ENCODE results near the gene FAM149B1. TPM values are rescaled to one million over a fixed set of nuclear protein-coding genes. Genes with fewer than 3 reads are reported as not detected.
"Not testable (repeated sequence)": the region's sequence is repeated elsewhere in the genome, so short reads cannot be mapped to it uniquely, and the experiment has no call there.

Gene FAM149B1
- total RNA-seq, 1 donor from 2014 or later: 35.9 TPM

DNA sequence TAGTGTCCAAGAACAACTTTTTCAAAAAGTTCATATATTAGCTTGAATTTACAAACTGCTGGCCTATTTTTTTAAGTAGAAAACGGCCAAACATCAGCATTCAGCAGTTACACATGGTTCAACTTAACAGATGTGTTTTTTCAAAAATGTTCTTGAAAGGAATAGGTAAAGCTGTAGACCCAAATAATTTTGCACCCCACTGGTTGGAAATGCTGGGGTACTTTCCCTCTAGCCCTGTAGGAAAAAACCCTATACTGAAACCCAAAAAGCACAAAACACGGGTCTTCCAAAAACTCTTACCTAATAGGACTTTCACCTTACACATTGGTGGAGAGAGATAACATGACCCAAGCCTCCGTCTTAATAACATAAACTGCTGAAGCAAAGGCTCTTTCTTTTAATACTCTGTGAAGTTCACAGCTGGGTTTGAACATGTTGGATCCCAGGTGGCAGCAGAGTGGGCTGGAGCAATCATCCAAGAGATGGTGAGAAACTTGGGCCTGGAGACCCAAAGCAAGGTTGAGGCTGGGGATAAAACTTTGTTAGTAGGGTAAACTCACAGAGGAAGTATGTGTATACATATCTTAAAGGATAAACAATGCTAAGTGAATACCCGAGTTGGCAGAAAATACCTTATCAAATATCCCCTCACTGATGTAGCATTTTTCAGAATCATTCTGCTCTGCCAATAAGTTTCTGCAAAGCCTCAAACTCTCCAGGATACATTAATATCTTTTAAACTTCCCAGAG is 79.8 kb downstream of the FAM149B1 start:
- no peak for TF ChIP-seq CTCF (IDR thresholded peaks at IDR 0.05; ENCODE audit: unreplicated experiment)
- no peaks in the 10 kb centered on the region for H3K27me3 Mint-ChIP-seq
- peaks cover 21% of the 10 kb centered on the region for H3K36me3 Mint-ChIP-seq (ENCODE audit: insufficient read depth)
- peak overlapping the region; percentile 99 for H3K27ac Mint-ChIP-seq
- no peak for DNase-seq (ENCODE audit: low spot score, unreplicated experiment)
- H3K9me3 Mint-ChIP-seq (ENCODE audit: low read depth): no peaks in the 10 kb centered on the region
- H3K4me1 Mint-ChIP-seq (ENCODE audit: low read depth): peaks cover 32% of the 10 kb centered on the region
- peak overlapping the region; percentile 99 for H3K4me3 Mint-ChIP-seq (ENCODE audit: low read depth)

DNA sequence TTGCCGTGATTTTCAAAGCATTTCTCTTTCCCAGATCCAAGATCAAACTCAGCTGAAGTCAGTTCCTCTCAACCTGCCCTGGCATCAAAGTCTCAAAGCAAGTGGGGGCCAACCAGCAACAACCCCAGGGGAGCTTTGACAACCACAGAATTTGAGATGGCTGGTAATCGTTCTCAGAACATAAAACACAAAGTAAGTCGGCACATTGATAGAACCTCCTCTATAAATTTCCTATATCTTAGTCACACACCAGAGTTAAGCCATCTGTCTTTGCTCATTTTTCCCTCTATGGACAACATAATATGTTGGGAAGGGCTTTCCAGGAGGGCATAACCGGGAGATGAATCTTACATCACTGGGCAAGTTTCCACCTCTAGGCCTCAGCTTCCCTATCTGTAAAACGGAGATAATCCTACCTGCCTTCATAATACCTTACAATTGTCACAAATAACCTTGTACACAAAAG is 80.4 kb downstream of the FAM149B1 start:
- no peaks in the 10 kb centered on the region for H3K9me3 Mint-ChIP-seq (ENCODE audit: low read depth)
- no peaks in the 10 kb centered on the region for H3K27me3 Mint-ChIP-seq
- DNase-seq (ENCODE audit: low spot score, unreplicated experiment): no peak
- H3K27ac Mint-ChIP-seq: peak overlapping the region; percentile 99
- no peak for TF ChIP-seq CTCF (IDR thresholded peaks at IDR 0.05; ENCODE audit: unreplicated experiment)
- H3K4me1 Mint-ChIP-seq (ENCODE audit: low read depth): peaks cover 36% of the 10 kb centered on the region
- H3K4me3 Mint-ChIP-seq (ENCODE audit: low read depth): peak overlapping the region; percentile 58
- H3K36me3 Mint-ChIP-seq (ENCODE audit: insufficient read depth): peaks cover 19% of the 10 kb centered on the region

- Mint-ChIP-seq H3K4me1 (ENCODE audit: low read depth) (peaks cover 21% of the 10 kb centered on the region), H3K27me3 (no peaks in the 10 kb centered on the region), H3K27ac (peak overlapping the region; percentile 99), H3K4me3 (ENCODE audit: low read depth) (peak overlapping the region; percentile 93), H3K36me3 (ENCODE audit: insufficient read depth) (peaks cover 5% of the 10 kb centered on the region), H3K9me3 (ENCODE audit: low read depth) (no peaks in the 10 kb centered on the region)
- DNase-seq (ENCODE audit: low spot score, unreplicated experiment): no peak
- no peak for TF ChIP-seq CTCF (IDR thresholded peaks at IDR 0.05; ENCODE audit: unreplicated experiment)
These were observed 83.9 kb downstream of the FAM149B1 start for GRCh38 chr10:73251683-73252444.

GRCh38 chr10:73252445-73253224 is 84.7 kb downstream of the FAM149B1 start, which contains the start of gene MRPS16:
TSS of gene MRPS16 (minus strand) at chr10:73252644. CDS start at chr10:73252482, 162 bp downstream.
- TF ChIP-seq CTCF (IDR thresholded peaks at IDR 0.05; ENCODE audit: unreplicated experiment): no peak
- Mint-ChIP-seq H3K27ac (peak within 1 kb of the TSS; percentile 99), H3K36me3 (ENCODE audit: insufficient read depth) (peaks cover 5% of the 10 kb centered on the region), H3K9me3 (ENCODE audit: low read depth) (no peaks in the 10 kb centered on the region), H3K27me3 (no peaks in the 10 kb centered on the region), H3K4me3 (ENCODE audit: low read depth) (peak within 1 kb of the TSS; percentile 93), H3K4me1 (ENCODE audit: low read depth) (peaks cover 19% of the 10 kb centered on the region)
- peak; percentile 79 for DNase-seq (ENCODE audit: low spot score, unreplicated experiment)

- Mint-ChIP-seq H3K36me3 (ENCODE audit: insufficient read depth) (peaks cover 5% of the 10 kb centered on the region), H3K4me1 (ENCODE audit: low read depth) (peaks cover 19% of the 10 kb centered on the region), H3K27me3 (no peaks in the 10 kb centered on the region), H3K27ac (peak overlapping the region; percentile 99), H3K4me3 (ENCODE audit: low read depth) (peak overlapping the region; percentile 93), H3K9me3 (ENCODE audit: low read depth) (no peaks in the 10 kb centered on the region)
- TF ChIP-seq CTCF (IDR thresholded peaks at IDR 0.05; ENCODE audit: unreplicated experiment): no peak
- DNase-seq (ENCODE audit: low spot score, unreplicated experiment): no peak
These were observed 85.3 kb downstream of the FAM149B1 start for GRCh38 chr10:73253225-73253555.

DNA sequence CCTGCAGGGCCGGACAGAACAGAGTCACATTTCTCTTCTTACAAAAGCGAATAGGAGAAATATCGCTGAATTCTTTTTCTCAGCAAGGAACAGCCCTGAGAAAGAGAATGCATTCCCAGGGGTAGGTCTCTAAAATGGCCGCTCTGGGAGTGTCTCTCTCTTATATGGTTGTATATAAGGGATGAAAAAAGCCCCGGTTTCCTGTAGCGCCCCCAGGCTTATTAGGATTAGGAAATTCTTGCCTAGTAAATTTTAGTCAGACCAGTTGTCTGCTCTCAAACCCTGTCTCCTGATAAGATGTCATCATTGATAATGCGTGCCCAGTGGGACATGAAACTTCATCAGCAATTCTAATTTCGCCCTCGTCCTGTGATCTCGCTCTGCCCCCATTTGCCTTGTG is 90.7 kb downstream of the FAM149B1 start:
- H3K4me1 Mint-ChIP-seq (ENCODE audit: low read depth); H3K4me3 Mint-ChIP-seq (ENCODE audit: low read depth); H3K9me3 Mint-ChIP-seq (ENCODE audit: low read depth); H3K27me3 Mint-ChIP-seq; H3K27ac Mint-ChIP-seq; H3K36me3 Mint-ChIP-seq (ENCODE audit: insufficient read depth); DNase-seq (ENCODE audit: low spot score, unreplicated experiment): not testable (repeated sequence)
